GM12878 (cell line): ENCODE data around the gene RPAP3. TPM values are rescaled to one million over a fixed set of nuclear protein-coding genes. Genes with fewer than 3 reads are reported as not detected.

Experiments used
- ATAC-seq: fragments of 200-7000 bp; cut with Tn5 transposase; 3 replicates; pipeline ENCODE4 v1.9.1; 2020; ENCODE audit warnings: mild to moderate bottlenecking, moderate library complexity
- BruUV-seq: library from RNA; stranded (reverse); fragments of 400-500 nt; replicated peaks from 2 replicates; lab custom pipeline; 2021; lab: Mats Ljungman, UMichigan
- CTCF ChIA-PET: fragments of 300-600 bp; sonication (Branson Sonifier 250); formaldehyde crosslinking; extraction: SDS; loops from one replicate; lab custom pipeline; 2021; ENCODE audit warnings: inconsistent platforms; lab: Yijun Ruan, JAX
- POLR2A ChIA-PET: fragments of 350-600 bp; formaldehyde crosslinking; extraction: SDS; loops from one replicate; lab custom pipeline; 2021; ENCODE audit warnings: inconsistent platforms; lab: Charles Lee
- RAD21 ChIA-PET: fragments of 300-600 bp; sonication (Branson Sonifier 250); formaldehyde crosslinking; loops from one replicate; lab custom pipeline; 2023; ENCODE audit warnings: antibody characterized with exemption; ENCODE audit not compliant: unreplicated experiment; lab: Charles Lee
- SMC1A ChIA-PET: fragments of 300-600 bp; sonication (Branson Sonifier 250); formaldehyde crosslinking; loops from one replicate; lab custom pipeline; 2023; ENCODE audit not compliant: unreplicated experiment, uncharacterized antibody; lab: Charles Lee
- DNase-seq: peaks from one replicate; pipeline ENCODE4 v3.0.0-alpha.2; 2011; ENCODE audit warnings: low read depth, low spot score
- FAIRE-seq: peaks from 3 replicates; lab custom pipeline; 2011; peaks lifted over from hg19 to GRCh38; lab: Jason Lieb, UNC
- H2AFZ ChIP-seq: 2 replicates; pipeline ENCODE4 v1.6.0; 2011; ENCODE audit warnings: low read depth, low read length, control low read depth; ENCODE audit not compliant: control insufficient read depth
- H3K27ac ChIP-seq: 2 replicates; pipeline ENCODE4 v1.5.1; 2011; ENCODE audit warnings: control low read depth; ENCODE audit not compliant: control insufficient read depth, insufficient read depth
- H3K27me3 ChIP-seq, 2 experiments: replicated peaks in 1 of 2; 2 replicates each; pipeline versions ENCODE4 v1.6.0 to v1.6.1; 2011; ENCODE audit warnings: low read length in 1 of 2; ENCODE audit not compliant: control insufficient read depth in 2 of 2, insufficient read depth in 2 of 2
- H3K36me3 ChIP-seq, 2 experiments: 2 replicates each; pipeline ENCODE4 v1.5.1; 2011; ENCODE audit warnings: low read length in 1 of 2; ENCODE audit not compliant: control insufficient read depth in 2 of 2, insufficient read depth in 2 of 2
- H3K4me1 ChIP-seq: 2 replicates; pipeline ENCODE4 v1.6.1; 2011; ENCODE audit warnings: mild to moderate bottlenecking, low read length, moderate library complexity, mixed read lengths; ENCODE audit not compliant: control insufficient read depth, insufficient read depth
- H3K4me2 ChIP-seq: 2 replicates; pipeline ENCODE4 v1.6.0; 2011; ENCODE audit warnings: control low read depth; ENCODE audit not compliant: control insufficient read depth, insufficient read depth
- H3K4me3 ChIP-seq: fragments of 200-600 bp; sonication (generic); 2 replicates; pipeline ENCODE4 v1.5.1; 2016
- H3K79me2 ChIP-seq: 2 replicates; pipeline ENCODE4 v1.6.0; 2011; ENCODE audit warnings: low read length; ENCODE audit not compliant: control insufficient read depth, insufficient read depth
- H3K9ac ChIP-seq: 2 replicates; pipeline ENCODE4 v1.8.0; 2011; ENCODE audit warnings: low read length, control low read depth, mixed read lengths; ENCODE audit not compliant: control insufficient read depth, insufficient read depth
- H3K9me3 ChIP-seq: replicated peaks from 3 replicates; pipeline ENCODE4 v1.5.1; 2011; ENCODE audit warnings: mild to moderate bottlenecking, low read length; ENCODE audit not compliant: control insufficient read depth, insufficient read depth
- H4K20me1 ChIP-seq: 2 replicates; pipeline ENCODE4 v1.6.0; 2011; ENCODE audit not compliant: control insufficient read depth, insufficient read depth
- ESRRA ChIP-seq: IDR thresholded peaks from 2 replicates; pipeline ENCODE4 v1.6.1; 2012; ENCODE audit warnings: mild to moderate bottlenecking, low read length, improper control_type of control experiment
- HCFC1 ChIP-seq: fragments of 150-350 bp; IDR thresholded peaks from 2 replicates; pipeline ENCODE4 v1.6.1; 2014; ENCODE audit warnings: low read length
- IRF4 ChIP-seq: IDR thresholded peaks from 2 replicates; pipeline ENCODE4 v1.6.1; 2011; ENCODE audit warnings: low read depth, low read length
- NR2F1 ChIP-seq: fragments of 450-650 bp; conservative IDR thresholded peaks from 2 replicates; pipeline ENCODE4 v1.6.1; 2017; ENCODE audit warnings: mild to moderate bottlenecking
- SMAD1 ChIP-seq: fragments of 450-650 bp; IDR thresholded peaks from 2 replicates; pipeline ENCODE4 v1.6.1; 2018; ENCODE audit warnings: mild to moderate bottlenecking, low read depth; ENCODE audit not compliant: partially characterized antibody
- SREBF2 ChIP-seq: IDR thresholded peaks from 2 replicates; pipeline ENCODE4 v1.6.1; 2012; ENCODE audit warnings: mild to moderate bottlenecking, low read length
- SRF ChIP-seq, 2 experiments: IDR thresholded peaks; 2 replicates each; pipeline ENCODE4 v1.6.1; 2011; ENCODE audit warnings: low read depth in 2 of 2, low read length in 2 of 2, mild to moderate bottlenecking in 1 of 2, moderate library complexity in 1 of 2
- STAT1 ChIP-seq: fragments of 450-650 bp; conservative IDR thresholded peaks from 2 replicates; pipeline ENCODE4 v1.6.1; 2014; ENCODE audit warnings: antibody characterized with exemption, mild to moderate bottlenecking
- TCF12 ChIP-seq: IDR thresholded peaks from 2 replicates; pipeline ENCODE4 v1.6.1; 2011; ENCODE audit warnings: low read depth, mild to moderate bottlenecking, low read length
- TCF3 ChIP-seq: IDR thresholded peaks from 2 replicates; pipeline ENCODE4 v1.6.1; 2012; ENCODE audit warnings: low read depth, mild to moderate bottlenecking, low read length, borderline replicate concordance; ENCODE audit not compliant: insufficient read depth
- WGBS: methylation state at CpG from one replicate; pipeline ENCODE4 v1.1.6; 2016; ENCODE audit warnings: low lambda C conversion rate; ENCODE audit not compliant: insufficient replicate concordance, insufficient coverage; ENCODE audit errors: missing lambda C conversion rate; 5-methylcytosine and 5-hydroxymethylcytosine counted together
- in situ Hi-C: fragments of 300-500 bp; cut with MboI; formaldehyde crosslinking; loops from 9 replicates; pipeline ENCODE4 v1.14.3; 2018; ENCODE audit warnings: mixed read lengths
- intact Hi-C: fragments of 100-400 bp; cut with micrococcal nuclease; formaldehyde crosslinking; loops from one replicate; pipeline ENCODE4 v1.14.2; 2022; ENCODE audit not compliant: unreplicated experiment
- polyA plus RNA-seq, 11 experiments: library from polyadenylated mRNA; depleted of rRNA in 4 of 11; unstranded in 6 of 11; stranded (reverse) in 5 of 11; fragments of >200 nt; fragmentation: Nextera tagmentation in 4 of 11; fragmentation: Illumina TruSeq in 1 of 11; extraction: Ambion mirVana in 4 of 11; extraction: Trizol in 1 of 11; gene quantifications; 1 replicate in 1 of 11; 2 replicates in 10 of 11; pipeline versions ENCODE4 v1.2.1 to v1.2.3, GENCODE V29; 2011 to 2016; ENCODE audit warnings: inconsistent platforms in 2 of 11, missing spikeins in 2 of 11, low read depth in 1 of 11
- total RNA-seq, 4 experiments: library from RNA; depleted of rRNA in 3 of 4; stranded (reverse); fragments of >200 nt in 3 of 4; fragmentation: Illumina TruSeq in 1 of 4; extraction: Trizol in 1 of 4; gene quantifications; 2 replicates each; pipeline versions ENCODE4 v1.2.1 to v1.2.3, GENCODE V29; 2013 to 2021
- TF ChIP-seq, protein P1 (sequence below): IDR thresholded peaks from 2 replicates; pipeline ENCODE4 v1.6.1; 2011; ENCODE audit warnings: low read depth, low read length, improper control_type of control experiment, borderline replicate concordance
- TF ChIP-seq, protein P2 (sequence below): IDR thresholded peaks from 2 replicates; pipeline ENCODE4 v1.6.1; 2012; ENCODE audit warnings: low read depth, low read length, improper control_type of control experiment
- TF ChIP-seq, protein P3 (sequence below): fragments of 450-650 bp; IDR thresholded peaks from 2 replicates; pipeline ENCODE4 v1.6.1; 2017; ENCODE audit warnings: mild to moderate bottlenecking, moderate library complexity

RPAP3 gene
- total and polyA plus RNA-seq, 10 of the 15 experiments (the other 5 are each of a cell fraction or from before 2014, with no cell fraction given) = 14.1 to 50.6 (median 28.4) TPM

DNA sequence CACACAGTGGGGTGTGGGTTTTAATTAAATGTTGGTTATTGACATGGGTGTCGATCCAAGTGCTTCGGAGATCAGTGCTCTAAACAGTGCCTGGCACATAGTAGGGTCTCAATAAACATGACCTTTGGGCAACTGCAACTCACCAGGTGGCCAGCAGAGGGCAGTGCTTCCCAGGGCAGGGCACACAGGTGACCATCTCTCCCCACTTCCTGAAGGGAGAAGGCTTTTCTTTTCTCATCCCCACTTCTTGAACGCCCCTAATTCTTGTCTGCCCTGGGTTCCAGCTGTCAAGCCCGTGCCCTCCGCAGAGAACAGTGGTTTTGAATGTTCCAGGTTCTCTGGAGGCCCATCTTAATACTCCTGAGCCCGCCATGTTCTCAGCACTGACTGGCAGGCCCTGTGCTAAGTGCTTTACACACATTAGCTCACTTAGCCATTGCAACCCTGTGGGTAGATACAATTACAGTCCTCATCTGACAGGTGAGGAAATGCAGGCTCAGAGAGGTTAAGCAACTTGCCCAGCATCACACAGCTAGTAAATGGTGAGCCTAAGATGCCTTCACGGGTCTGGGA is 36.5 kb upstream of the RPAP3 start (continued):
- TF ChIP-seq SMAD1 (no peak), IRF4 (0 out of 2 replicates have a peak, but pooled peaks have one; percentile 23), NR2F1 (peak; percentile 89), ESRRA (0 out of 2 replicates have a peak, but pooled peaks have one; percentile 15)
- TF ChIP-seq, protein P1, sequence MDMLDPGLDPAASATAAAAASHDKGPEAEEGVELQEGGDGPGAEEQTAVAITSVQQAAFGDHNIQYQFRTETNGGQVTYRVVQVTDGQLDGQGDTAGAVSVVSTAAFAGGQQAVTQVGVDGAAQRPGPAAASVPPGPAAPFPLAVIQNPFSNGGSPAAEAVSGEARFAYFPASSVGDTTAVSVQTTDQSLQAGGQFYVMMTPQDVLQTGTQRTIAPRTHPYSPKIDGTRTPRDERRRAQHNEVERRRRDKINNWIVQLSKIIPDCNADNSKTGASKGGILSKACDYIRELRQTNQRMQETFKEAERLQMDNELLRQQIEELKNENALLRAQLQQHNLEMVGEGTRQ = no peak
- TF ChIP-seq, protein P2, sequence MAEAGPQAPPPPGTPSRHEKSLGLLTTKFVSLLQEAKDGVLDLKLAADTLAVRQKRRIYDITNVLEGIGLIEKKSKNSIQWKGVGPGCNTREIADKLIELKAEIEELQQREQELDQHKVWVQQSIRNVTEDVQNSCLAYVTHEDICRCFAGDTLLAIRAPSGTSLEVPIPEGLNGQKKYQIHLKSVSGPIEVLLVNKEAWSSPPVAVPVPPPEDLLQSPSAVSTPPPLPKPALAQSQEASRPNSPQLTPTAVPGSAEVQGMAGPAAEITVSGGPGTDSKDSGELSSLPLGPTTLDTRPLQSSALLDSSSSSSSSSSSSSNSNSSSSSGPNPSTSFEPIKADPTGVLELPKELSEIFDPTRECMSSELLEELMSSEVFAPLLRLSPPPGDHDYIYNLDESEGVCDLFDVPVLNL = no peak

DNA sequence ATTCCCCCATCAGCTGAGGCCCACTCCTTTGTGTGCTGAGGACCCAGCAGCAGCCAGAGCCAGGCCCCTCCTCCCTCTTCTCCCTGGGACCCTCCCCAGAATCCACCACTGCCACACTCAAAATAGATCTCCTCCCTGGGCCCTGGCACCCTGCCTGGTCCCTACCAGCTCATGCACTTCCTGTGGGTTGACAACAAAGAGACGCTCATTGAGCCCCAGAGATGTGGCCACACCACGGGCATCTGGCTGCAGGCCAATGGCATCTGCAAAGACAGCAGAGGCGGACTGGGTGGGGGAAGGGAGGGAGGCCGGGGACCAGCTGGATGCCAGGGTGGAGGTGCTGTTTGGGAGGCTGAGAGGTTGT is 35.5 kb upstream of the RPAP3 start:
- Histone ChIP-seq H3K4me3 (no peak overlapping the region), H3K79me2 (no peaks in the 10 kb centered on the region), H3K9me3 (no peaks in the 10 kb centered on the region), H3K9ac (no peak overlapping the region), H3K4me1 (peaks cover 25% of the 10 kb centered on the region), H4K20me1 (no peaks in the 10 kb centered on the region), H3K4me2 (peak overlapping the region; percentile 31), H3K27ac (no peak overlapping the region), H3K27me3 (no peaks in the 10 kb centered on the region), H3K36me3 (no peaks in the 10 kb centered on the region), H2AFZ (no peak overlapping the region)
- intact Hi-C loops (no loop called here), in situ Hi-C loops (no loop called here)
- TF ChIP-seq SREBF2 (no peak), TCF3 (no peak), TCF12 (no peak), SRF (IDR thresholded peaks at IDR 0.05; ENCODE audit: low read depth in 2 of 2, low read length in 2 of 2) (no peak), STAT1 (no peak), HCFC1 (no peak)
- TF ChIP-seq, protein P3, sequence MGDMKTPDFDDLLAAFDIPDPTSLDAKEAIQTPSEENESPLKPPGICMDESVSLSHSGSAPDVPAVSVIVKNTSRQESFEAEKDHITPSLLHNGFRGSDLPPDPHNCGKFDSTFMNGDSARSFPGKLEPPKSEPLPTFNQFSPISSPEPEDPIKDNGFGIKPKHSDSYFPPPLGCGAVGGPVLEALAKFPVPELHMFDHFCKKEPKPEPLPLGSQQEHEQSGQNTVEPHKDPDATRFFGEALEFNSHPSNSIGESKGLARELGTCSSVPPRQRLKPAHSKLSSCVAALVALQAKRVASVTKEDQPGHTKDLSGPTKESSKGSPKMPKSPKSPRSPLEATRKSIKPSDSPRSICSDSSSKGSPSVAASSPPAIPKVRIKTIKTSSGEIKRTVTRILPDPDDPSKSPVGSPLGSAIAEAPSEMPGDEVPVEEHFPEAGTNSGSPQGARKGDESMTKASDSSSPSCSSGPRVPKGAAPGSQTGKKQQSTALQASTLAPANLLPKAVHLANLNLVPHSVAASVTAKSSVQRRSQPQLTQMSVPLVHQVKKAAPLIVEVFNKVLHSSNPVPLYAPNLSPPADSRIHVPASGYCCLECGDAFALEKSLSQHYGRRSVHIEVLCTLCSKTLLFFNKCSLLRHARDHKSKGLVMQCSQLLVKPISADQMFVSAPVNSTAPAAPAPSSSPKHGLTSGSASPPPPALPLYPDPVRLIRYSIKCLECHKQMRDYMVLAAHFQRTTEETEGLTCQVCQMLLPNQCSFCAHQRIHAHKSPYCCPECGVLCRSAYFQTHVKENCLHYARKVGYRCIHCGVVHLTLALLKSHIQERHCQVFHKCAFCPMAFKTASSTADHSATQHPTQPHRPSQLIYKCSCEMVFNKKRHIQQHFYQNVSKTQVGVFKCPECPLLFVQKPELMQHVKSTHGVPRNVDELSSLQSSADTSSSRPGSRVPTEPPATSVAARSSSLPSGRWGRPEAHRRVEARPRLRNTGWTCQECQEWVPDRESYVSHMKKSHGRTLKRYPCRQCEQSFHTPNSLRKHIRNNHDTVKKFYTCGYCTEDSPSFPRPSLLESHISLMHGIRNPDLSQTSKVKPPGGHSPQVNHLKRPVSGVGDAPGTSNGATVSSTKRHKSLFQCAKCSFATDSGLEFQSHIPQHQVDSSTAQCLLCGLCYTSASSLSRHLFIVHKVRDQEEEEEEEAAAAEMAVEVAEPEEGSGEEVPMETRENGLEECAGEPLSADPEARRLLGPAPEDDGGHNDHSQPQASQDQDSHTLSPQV = no peak
- DNase-seq = no peak
- FAIRE-seq = no peak
- RAD21 ChIA-PET = interaction anchor here (0.7 to 7.8 kb wide), 18 partner anchors 8 to 206 kb away, joined by 3 to 327 read pairs (median 9); partner anchors contain the start of genes ENDOU, RAPGEF3, RPAP3 and SLC48A1
- POLR2A ChIA-PET = interaction anchor here (0.8 to 5.5 kb wide), 5 partner anchors 14 to 67 kb away, joined by 3 to 40 read pairs (median 6); partner anchors contain the start of gene RAPGEF3
- WGBS = 0% methylated on average over 2 of the region's 4 CpGs
- CTCF ChIA-PET = interaction anchor here (0.6 to 10.4 kb wide), 28 partner anchors 9 to 367 kb away, joined by 3 to 814 read pairs (median 6); partner anchors contain the start of genes ENDOU, RAPGEF3, RPAP3 and SLC48A1
- SMC1A ChIA-PET = interaction anchor here (0.7 to 10.3 kb wide), 18 partner anchors 10 to 709 kb away, joined by 3 to 277 read pairs (median 6); partner anchors contain the start of genes ENDOU, RAPGEF3 and SLC48A1
- BruUV-seq = no TSS peak
- ATAC-seq = peak; percentile 71
